Upper lobe of left lung (tissue), 6 donors: ENCODE data around the gene TYW3. TPM values are rescaled to one million over a fixed set of nuclear protein-coding genes. Genes with fewer than 3 reads are reported as not detected.
A peak's percentile ranks its signal among the peaks of the same experiment; 100 is the strongest.
"Not testable (repeated sequence)": the region's sequence is repeated elsewhere in the genome, so short reads cannot be mapped to it uniquely, and the experiment has no call there.

Experiments used
- ATAC-seq, 2 donors: fragments of 200-7000 bp; cut with Tn5 transposase; one replicate each; pipeline ENCODE4 v1.9.1; 2022; ENCODE audit warnings: mild to moderate bottlenecking in 2 of 2, moderate library complexity in 2 of 2; ENCODE audit not compliant: low FRiP score in 2 of 2
- DNase-seq, 2 donors: peaks; one replicate each; pipeline ENCODE4 v3.0.0-alpha.2; 2019 to 2020
- H3K27ac ChIP-seq, 4 donors: fragments of 200-600 bp; sonication (generic); one replicate each; pipeline ENCODE4 v1.5.1; 2016 to 2019
- H3K27me3 ChIP-seq, 4 donors: fragments of 200-600 bp; sonication (generic); one replicate each; pipeline ENCODE4 v1.5.1; 2017 to 2019
- H3K36me3 ChIP-seq, 4 donors: fragments of 200-600 bp; sonication (generic); one replicate each; pipeline ENCODE4 v1.5.1; 2016 to 2019
- H3K4me1 ChIP-seq, 4 donors: fragments of 200-600 bp; sonication (generic); one replicate each; pipeline ENCODE4 v1.5.1; 2018 to 2019
- H3K4me3 ChIP-seq, 4 donors: fragments of 200-600 bp; sonication (generic); one replicate each; pipeline ENCODE4 v1.5.1; 2017 to 2019; ENCODE audit warnings: mild to moderate bottlenecking in 2 of 4, moderate library complexity in 1 of 4
- H3K9me3 ChIP-seq, 4 donors: fragments of 200-600 bp; sonication (generic); one replicate each; pipeline ENCODE4 v1.5.1; 2018 to 2019
- CTCF ChIP-seq, 6 experiments: fragments of 450-650 bp in 4 of 6; fragments of 200-600 bp in 2 of 6; sonication (generic) in 2 of 6; IDR thresholded peaks; one replicate each; pipeline ENCODE4 v1.5.1; 2016 to 2019; ENCODE audit warnings: antibody characterized with exemption in 6 of 6
- EP300 ChIP-seq, 4 donors: sonication (generic); formaldehyde crosslinking; IDR thresholded peaks; one replicate each; pipeline ENCODE4 v1.5.1; 2017; ENCODE audit warnings: antibody characterized with exemption in 4 of 4, control low read depth in 2 of 4
- POLR2A ChIP-seq, 4 donors: fragments of 450-650 bp; IDR thresholded peaks; one replicate each; pipeline ENCODE4 v1.5.1; 2016 to 2017; ENCODE audit warnings: antibody characterized with exemption in 4 of 4, mild to moderate bottlenecking in 2 of 4
- POLR2AphosphoS5 ChIP-seq, 2 donors: sonication (generic); formaldehyde crosslinking; IDR thresholded peaks; one replicate each; pipeline ENCODE4 v1.5.1; 2017; ENCODE audit warnings: antibody characterized with exemption in 2 of 2
- WGBS, 2 donors: methylation state at CpG; one replicate each; pipeline ENCODE4 v1.1.5; 2017 to 2018; 5-methylcytosine and 5-hydroxymethylcytosine counted together
- total RNA-seq, 6 donors: library from RNA; depleted of rRNA in 4 of 6; stranded (reverse); fragments of >200 nt in 4 of 6; gene quantifications; one replicate each; pipeline versions ENCODE4 v1.1.0 to v1.2.1, GENCODE V29; 2016 to 2021
- donor health status: DM: no; HTN: no; CAD: no; lungs with moderate emphysema.
- donor health status: DM: no; HTN: yes; CAD: no; lungs with severe emphysema.

Gene TYW3
- total RNA-seq, 6 donors from 2014 or later: 3.1 to 18.0 (median 14.2) TPM

- Histone ChIP-seq H3K27ac (peak overlapping the region; percentile 82 to 92 (median 88)), H3K4me1 (peaks cover 18 to 31% (median 22%) of the 10 kb centered on the region in 4 donors), H3K36me3 (peaks cover 3 to 21% (median 13%) of the 10 kb centered on the region in 4 donors), H3K4me3 (peak overlapping the region; percentile 68 to 71 (median 69)), H3K27me3 (no peaks in the 10 kb centered on the region), H3K9me3 (no peaks in the 10 kb centered on the region)
- 17 to 30% methylated on average over 11 of the region's 11 CpGs for WGBS, 2 donors
- DNase-seq (peak in 1 of 2 donors; percentile 27), ATAC-seq (peak; percentile 87 to 88)
- TF ChIP-seq CTCF (IDR thresholded peaks at IDR 0.05) (peak; percentile 46 to 71 (median 64)), EP300 (IDR thresholded peaks at IDR 0.05) (no peak), POLR2A (IDR thresholded peaks at IDR 0.05) (no peak), POLR2AphosphoS5 (IDR thresholded peaks at IDR 0.05) (no peak)
These were observed 892 bp downstream of the TYW3 start for GRCh38 chr1:74733604-74734484.

- Histone ChIP-seq H3K4me1 (peaks cover 8 to 13% (median 11%) of the 10 kb centered on the region in 4 donors), H3K27ac (no peak overlapping the region), H3K4me3 (no peak overlapping the region), H3K27me3 (no peaks in the 10 kb centered on the region), H3K9me3 (no peaks in the 10 kb centered on the region), H3K36me3 (peaks cover 11 to 55% (median 25%) of the 10 kb centered on the region in 4 donors)
- DNase-seq (no peak), ATAC-seq (no peak)
- WGBS, 2 donors: 80 to 94% methylated on average over 4 of the region's 4 CpGs
- no peak for TF ChIP-seq POLR2A (IDR thresholded peaks at IDR 0.05)
- no peak for TF ChIP-seq CTCF (IDR thresholded peaks at IDR 0.05)
- TF ChIP-seq POLR2AphosphoS5 (IDR thresholded peaks at IDR 0.05): no peak
- TF ChIP-seq EP300 (IDR thresholded peaks at IDR 0.05): no peak
These were observed 4.4 kb downstream of the TYW3 start for GRCh38 chr1:74737333-74737732.

- not testable (repeated sequence) for H3K27me3 ChIP-seq, H3K9me3 ChIP-seq, ATAC-seq, DNase-seq, H3K27ac ChIP-seq, H3K4me3 ChIP-seq, H3K4me1 ChIP-seq
- H3K36me3 ChIP-seq: peaks cover 11 to 83% (median 37%) of the 10 kb centered on the region in 4 donors
- WGBS, 2 donors: 94 to 99% methylated on average over 10 to 13 of the region's 13 CpGs
These were observed 7.5 kb downstream of the TYW3 start for GRCh38 chr1:74740307-74740980.

GRCh38 chr1:74745247-74745646 is 12.3 kb downstream of the TYW3 start:
- not testable (repeated sequence) for H3K4me1 ChIP-seq, H3K27ac ChIP-seq, H3K4me3 ChIP-seq, H3K9me3 ChIP-seq, DNase-seq, H3K27me3 ChIP-seq, ATAC-seq
- 86 to 97% methylated on average over 6 of the region's 6 CpGs for WGBS, 2 donors
- peaks cover 1 to 77% (median 31%) of the 10 kb centered on the region in 4 donors for H3K36me3 ChIP-seq

- peaks cover 5 to 76% (median 26%) of the 10 kb centered on the region in 4 donors for H3K36me3 ChIP-seq
These were observed 16.0 kb downstream of the TYW3 start for GRCh38 chr1:74748960-74749359.

More at GRCh38 chr1:74748960-74749359, 16.0 kb downstream of the TYW3 start:
- TF ChIP-seq POLR2AphosphoS5 (IDR thresholded peaks at IDR 0.05) (no peak), POLR2A (IDR thresholded peaks at IDR 0.05) (no peak), EP300 (IDR thresholded peaks at IDR 0.05) (no peak), CTCF (IDR thresholded peaks at IDR 0.05) (no peak)
- no peak overlapping the region for H3K4me3 ChIP-seq
- DNase-seq (no peak), ATAC-seq (no peak)
- H3K9me3 ChIP-seq: peaks cover 0 to 3% (median 0%) of the 10 kb centered on the region in 4 donors
- H3K27ac ChIP-seq: no peak overlapping the region
- no peaks in the 10 kb centered on the region for H3K27me3 ChIP-seq
- WGBS, 2 donors: 83 to 100% methylated on average over 1 of the region's 1 CpG
- no peaks in the 10 kb centered on the region for H3K4me1 ChIP-seq
